SK-N-SH treated with all-trans-retinoic acid at 6 μM for 48 hours (cell line): ENCODE results near the gene HDC.

Experiments
- OSR1 ChIP-seq: fragments of 250-450 bp; sonication (Bioruptor Pico); IDR thresholded peaks from 2 replicates; pipeline ENCODE4 v1.8.0; 2022; ENCODE audit warnings: moderate library complexity, mild to moderate bottlenecking, inconsistent platforms
- RARB ChIP-seq: fragments of 250-450 bp; sonication (Bioruptor Pico); IDR thresholded peaks from 2 replicates; pipeline ENCODE4 v1.8.0; 2021; ENCODE audit warnings: mild to moderate bottlenecking, moderate library complexity
- TCF4 ChIP-seq: fragments of 250-450 bp; sonication (Bioruptor Pico); IDR thresholded peaks from 2 replicates; pipeline ENCODE4 v1.8.0; 2021; ENCODE audit warnings: mild to moderate bottlenecking, moderate library complexity, borderline replicate concordance
- TOX ChIP-seq: fragments of 250-450 bp; sonication (Bioruptor Pico); IDR thresholded peaks from 2 replicates; pipeline ENCODE4 v1.8.0; 2021; ENCODE audit warnings: mild to moderate bottlenecking, moderate library complexity, borderline replicate concordance
- TF ChIP-seq, protein P1 (sequence below): fragments of 250-450 bp; sonication (Bioruptor Pico); IDR thresholded peaks from 2 replicates; pipeline ENCODE4 v1.8.0; 2020; ENCODE audit warnings: mild to moderate bottlenecking, moderate library complexity, borderline replicate concordance
- TF ChIP-seq, protein P2 (sequence below): fragments of 250-450 bp; sonication (Bioruptor Pico); IDR thresholded peaks from 2 replicates; pipeline ENCODE4 v1.5.1; 2020; ENCODE audit warnings: low read depth, mild to moderate bottlenecking, moderate library complexity

DNA sequence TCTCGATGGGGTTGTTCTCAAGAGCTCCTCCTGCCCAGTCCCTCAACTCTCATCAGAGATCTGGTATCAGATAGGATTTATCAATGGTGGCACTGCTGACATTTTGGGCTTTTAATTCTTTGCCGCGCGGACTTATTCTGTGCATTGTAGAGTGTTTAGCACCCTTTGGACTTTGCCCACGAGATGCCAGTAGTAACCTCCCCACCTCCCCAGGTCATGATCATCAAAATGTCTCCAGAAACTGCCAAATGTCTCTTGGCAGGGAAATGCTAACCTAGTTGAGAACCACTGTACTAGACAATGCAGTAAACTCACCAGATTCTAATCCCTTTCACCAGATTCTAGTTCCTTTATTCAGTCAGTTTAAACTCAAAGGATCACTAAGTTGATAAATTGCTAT, 59.5 kb downstream of the HDC start:
- TF ChIP-seq RARB: no peak
- no peak for TF ChIP-seq OSR1 (CRISPR knock-in tag)
- no peak for TF ChIP-seq TOX (CRISPR knock-in tag)
- TF ChIP-seq, protein P1, sequence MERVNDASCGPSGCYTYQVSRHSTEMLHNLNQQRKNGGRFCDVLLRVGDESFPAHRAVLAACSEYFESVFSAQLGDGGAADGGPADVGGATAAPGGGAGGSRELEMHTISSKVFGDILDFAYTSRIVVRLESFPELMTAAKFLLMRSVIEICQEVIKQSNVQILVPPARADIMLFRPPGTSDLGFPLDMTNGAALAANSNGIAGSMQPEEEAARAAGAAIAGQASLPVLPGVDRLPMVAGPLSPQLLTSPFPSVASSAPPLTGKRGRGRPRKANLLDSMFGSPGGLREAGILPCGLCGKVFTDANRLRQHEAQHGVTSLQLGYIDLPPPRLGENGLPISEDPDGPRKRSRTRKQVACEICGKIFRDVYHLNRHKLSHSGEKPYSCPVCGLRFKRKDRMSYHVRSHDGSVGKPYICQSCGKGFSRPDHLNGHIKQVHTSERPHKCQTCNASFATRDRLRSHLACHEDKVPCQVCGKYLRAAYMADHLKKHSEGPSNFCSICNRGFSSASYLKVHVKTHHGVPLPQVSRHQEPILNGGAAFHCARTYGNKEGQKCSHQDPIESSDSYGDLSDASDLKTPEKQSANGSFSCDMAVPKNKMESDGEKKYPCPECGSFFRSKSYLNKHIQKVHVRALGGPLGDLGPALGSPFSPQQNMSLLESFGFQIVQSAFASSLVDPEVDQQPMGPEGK (CRISPR knock-in tag): no peak
- no peak for TF ChIP-seq TCF4 (CRISPR knock-in tag)
- TF ChIP-seq, protein P2, sequence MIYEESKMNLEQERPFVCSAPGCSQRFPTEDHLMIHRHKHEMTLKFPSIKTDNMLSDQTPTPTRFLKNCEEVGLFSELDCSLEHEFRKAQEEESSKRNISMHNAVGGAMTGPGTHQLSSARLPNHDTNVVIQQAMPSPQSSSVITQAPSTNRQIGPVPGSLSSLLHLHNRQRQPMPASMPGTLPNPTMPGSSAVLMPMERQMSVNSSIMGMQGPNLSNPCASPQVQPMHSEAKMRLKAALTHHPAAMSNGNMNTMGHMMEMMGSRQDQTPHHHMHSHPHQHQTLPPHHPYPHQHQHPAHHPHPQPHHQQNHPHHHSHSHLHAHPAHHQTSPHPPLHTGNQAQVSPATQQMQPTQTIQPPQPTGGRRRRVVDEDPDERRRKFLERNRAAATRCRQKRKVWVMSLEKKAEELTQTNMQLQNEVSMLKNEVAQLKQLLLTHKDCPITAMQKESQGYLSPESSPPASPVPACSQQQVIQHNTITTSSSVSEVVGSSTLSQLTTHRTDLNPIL: no peak
